IMR-90 (cell line): Measurements from ENCODE around the gene KRTAP10-10. TPM values are rescaled to one million over a fixed set of nuclear protein-coding genes. Genes with fewer than 3 reads are reported as not detected.

Experiments used
- ATAC-seq: fragments of 200-7000 bp; cut with Tn5 transposase; 2 replicates; pipeline ENCODE4 v1.9.1; 2020; ENCODE audit warnings: low read depth, mild to moderate bottlenecking, moderate library complexity
- BruUV-seq: library from RNA; stranded (reverse); fragments of 400-500 nt; replicated peaks from 2 replicates; lab custom pipeline; 2021; lab: Mats Ljungman, UMichigan
- CTCF ChIA-PET: fragments of 300-600 bp; formaldehyde crosslinking; extraction: SDS; loops from one replicate; lab custom pipeline; 2021; ENCODE audit warnings: antibody characterized with exemption; lab: Yijun Ruan, JAX
- POLR2A ChIA-PET: fragments of 300-600 bp; sonication (Branson Sonifier 250); formaldehyde crosslinking; loops from one replicate; lab custom pipeline; 2022; ENCODE audit warnings: antibody characterized with exemption; ENCODE audit not compliant: unreplicated experiment; lab: Charles Lee
- DNase-seq: peaks from one replicate; pipeline ENCODE4 v3.0.0; 2013
- H2AFZ ChIP-seq: replicated peaks from 2 replicates; pipeline ENCODE3; 2013; ENCODE audit warnings: low read length, mild to moderate bottlenecking; ENCODE audit not compliant: poor library complexity
- H2AK5ac ChIP-seq: 2 replicates; pipeline ENCODE4 v1.6.1; 2013; ENCODE audit warnings: low read depth, low read length, inconsistent platforms
- H2AK9ac ChIP-seq: replicated peaks from 2 replicates; pipeline ENCODE3; 2013; ENCODE audit warnings: mild to moderate bottlenecking, low read depth, low read length, moderate library complexity; ENCODE audit not compliant: poor library complexity
- H2BK120ac ChIP-seq: 2 replicates; pipeline ENCODE4 v1.6.1; 2013; ENCODE audit warnings: low read depth, low read length, inconsistent platforms
- H2BK15ac ChIP-seq: 3 replicates; pipeline ENCODE4 v1.6.1; 2013; ENCODE audit warnings: low read depth, low read length, inconsistent platforms
- H2BK20ac ChIP-seq: 2 replicates; pipeline ENCODE4 v1.6.1; 2013; ENCODE audit warnings: low read depth, mild to moderate bottlenecking, inconsistent platforms, low read length, moderate library complexity
- H2BK5ac ChIP-seq: 2 replicates; pipeline ENCODE4 v1.6.1; 2013; ENCODE audit warnings: mild to moderate bottlenecking, low read depth, low read length, inconsistent platforms; ENCODE audit not compliant: poor library complexity, severe bottlenecking
- H3K14ac ChIP-seq: replicated peaks from 2 replicates; pipeline ENCODE4 v1.6.1; 2013; ENCODE audit warnings: low read depth, low read length, inconsistent platforms
- H3K18ac ChIP-seq: 2 replicates; pipeline ENCODE4 v1.6.1; 2013; ENCODE audit warnings: low read depth, low read length, control low read depth
- H3K23ac ChIP-seq: 2 replicates; pipeline ENCODE4 v1.6.1; 2013; ENCODE audit warnings: low read depth, low read length, inconsistent platforms
- H3K27ac ChIP-seq: 2 replicates; pipeline ENCODE4 v1.5.1; 2013; ENCODE audit warnings: mild to moderate bottlenecking, control low read depth, low read length; ENCODE audit not compliant: insufficient read depth
- H3K27me3 ChIP-seq: 2 replicates; pipeline ENCODE4 v1.6.1; 2013; ENCODE audit warnings: low read length; ENCODE audit not compliant: control insufficient read depth, insufficient read depth
- H3K36me3 ChIP-seq: 2 replicates; pipeline ENCODE4 v1.6.1; 2013; ENCODE audit warnings: low read length, mixed read lengths; ENCODE audit not compliant: control insufficient read depth, insufficient read depth
- H3K4ac ChIP-seq: 2 replicates; pipeline ENCODE4 v1.6.1; 2013; ENCODE audit warnings: low read depth, low read length, inconsistent platforms
- H3K4me1 ChIP-seq: 2 replicates; pipeline ENCODE4 v1.6.1; 2013; ENCODE audit warnings: low read length, mixed read lengths; ENCODE audit not compliant: control insufficient read depth, insufficient read depth
- H3K4me2 ChIP-seq: 2 replicates; pipeline ENCODE4 v1.6.1; 2013; ENCODE audit warnings: low read depth, mild to moderate bottlenecking, control low read depth, low read length, moderate library complexity
- H3K4me3 ChIP-seq: 2 replicates; pipeline ENCODE4 v1.5.1; 2013; ENCODE audit warnings: low read depth, mild to moderate bottlenecking, control low read depth, low read length, moderate library complexity; ENCODE audit not compliant: insufficient read depth
- H3K56ac ChIP-seq: 2 replicates; pipeline ENCODE4 v1.6.1; 2013; ENCODE audit warnings: low read length, inconsistent platforms; ENCODE audit not compliant: insufficient read depth; ENCODE audit errors: extremely low read depth
- H3K79me1 ChIP-seq, 2 experiments: 2 replicates each; pipeline ENCODE4 v1.6.1; 2013; ENCODE audit warnings: low read length in 2 of 2, inconsistent platforms in 1 of 2, low read depth in 1 of 2
- H3K9ac ChIP-seq: 2 replicates; pipeline ENCODE4 v1.6.1; 2013; ENCODE audit warnings: low read depth, low read length, control low read depth
- H3K9me1 ChIP-seq: 2 replicates; pipeline ENCODE4 v1.6.1; 2013; ENCODE audit warnings: low read length, inconsistent platforms; ENCODE audit not compliant: insufficient read depth
- H3K9me3 ChIP-seq: 2 replicates; pipeline ENCODE4 v1.6.1; 2013; ENCODE audit warnings: low read length; ENCODE audit not compliant: control insufficient read depth, insufficient read depth
- H4K20me1 ChIP-seq: 2 replicates; pipeline ENCODE4 v1.6.1; 2013; ENCODE audit warnings: low read length, inconsistent platforms; ENCODE audit not compliant: insufficient read depth
- H4K5ac ChIP-seq: 2 replicates; pipeline ENCODE4 v1.6.1; 2013; ENCODE audit warnings: mild to moderate bottlenecking, low read depth, low read length, control low read depth
- H4K8ac ChIP-seq, 2 experiments: 2 replicates each; pipeline ENCODE4 v1.6.1; 2013; ENCODE audit warnings: low read depth in 2 of 2, low read length in 2 of 2, control low read depth in 1 of 2, inconsistent platforms in 1 of 2
- H4K91ac ChIP-seq: 2 replicates; pipeline ENCODE4 v1.6.1; 2013; ENCODE audit warnings: low read depth, low read length, inconsistent platforms; ENCODE audit not compliant: insufficient read depth
- BHLHE40 ChIP-seq: fragments of 150-350 bp; IDR thresholded peaks from 2 replicates; pipeline ENCODE4 v1.6.1; 2016; ENCODE audit warnings: mild to moderate bottlenecking, low read depth, low read length
- CEBPB ChIP-seq: IDR thresholded peaks from 2 replicates; pipeline ENCODE4 v1.6.1; 2012; ENCODE audit warnings: low read depth, low read length, improper control_type of control experiment
- CTCF ChIP-seq: conservative IDR thresholded peaks from 2 replicates; pipeline ENCODE4 v1.5.1; 2012; ENCODE audit warnings: mild to moderate bottlenecking, low read depth, low read length, improper control_type of control experiment
- ELK1 ChIP-seq: fragments of 150-350 bp; IDR thresholded peaks from 2 replicates; pipeline ENCODE4 v1.6.1; 2016; ENCODE audit warnings: low read depth, mild to moderate bottlenecking, low read length, moderate library complexity, borderline replicate concordance
- MAZ ChIP-seq: IDR thresholded peaks from 2 replicates; pipeline ENCODE4 v1.6.1; 2012; ENCODE audit warnings: low read depth, mild to moderate bottlenecking, low read length, improper control_type of control experiment, moderate library complexity, borderline replicate concordance
- NFE2L2 ChIP-seq: fragments of 150-350 bp; IDR thresholded peaks from 2 replicates; pipeline ENCODE4 v1.6.1; 2016; ENCODE audit warnings: low read depth, mild to moderate bottlenecking, low read length
- POLR2A ChIP-seq: IDR thresholded peaks from 2 replicates; pipeline ENCODE4 v1.6.1; 2012; ENCODE audit warnings: mild to moderate bottlenecking, low read depth, low read length
- RCOR1 ChIP-seq: IDR thresholded peaks from 2 replicates; pipeline ENCODE4 v1.6.1; 2012; ENCODE audit warnings: mild to moderate bottlenecking, low read length, improper control_type of control experiment; ENCODE audit not compliant: insufficient replicate concordance
- RFX5 ChIP-seq: IDR thresholded peaks from 2 replicates; pipeline ENCODE4 v1.8.0; 2012; ENCODE audit warnings: low read depth, mild to moderate bottlenecking, low read length, moderate library complexity
- SMC3 ChIP-seq: fragments of 150-350 bp; IDR thresholded peaks from 2 replicates; pipeline ENCODE4 v1.6.1; 2016; ENCODE audit warnings: low read depth, mild to moderate bottlenecking, antibody characterized with exemption, low read length, moderate library complexity
- WGBS, 2 experiments: methylation state at CpG; one replicate each; pipeline versions ENCODE4 v1.1.5 to v1.1.7; 2013; ENCODE audit warnings: missing lambda C conversion rate in 2 of 2; ENCODE audit not compliant: insufficient read length in 1 of 2; ENCODE audit errors: extremely low coverage in 2 of 2; 5-methylcytosine and 5-hydroxymethylcytosine counted together
- dilution Hi-C: fragments of 300-500 bp; cut with HindIII; formaldehyde crosslinking; loops from one replicate; pipeline ENCODE4 v1.14.3; 2018; ENCODE audit warnings: low sequenced_read_pairs; ENCODE audit not compliant: unreplicated experiment
- in situ Hi-C: fragments of 300-500 bp; cut with MboI; formaldehyde crosslinking; loops from 3 replicates; pipeline ENCODE4 v1.14.3; 2019; ENCODE audit warnings: low sequenced_read_pairs, inconsistent platforms, mixed read lengths
- intact Hi-C: fragments of 100-400 bp; cut with micrococcal nuclease; formaldehyde crosslinking; loops from 2 replicates; pipeline ENCODE4 v1.10.0; 2022
- polyA plus RNA-seq, 3 experiments: library from polyadenylated mRNA; depleted of rRNA; stranded (reverse); fragments of >200 nt; gene quantifications; 2 replicates each; pipeline ENCODE4 v1.2.3, GENCODE V29; 2012; ENCODE audit warnings: low replicate concordance in 1 of 3
- total RNA-seq: library from RNA; depleted of rRNA; stranded (reverse); fragments of >200 nt; gene quantifications from 2 replicates; pipeline ENCODE4 v1.2.3, GENCODE V29; 2012

KRTAP10-10 gene
- total and polyA plus RNA-seq, 2 of the 4 experiments (the other 2 are of a cell fraction), result not detected

GRCh38 chr21:44589094-44589493 is 48.1 kb upstream of the KRTAP10-10 start:
- Histone ChIP-seq H2BK20ac (no peak overlapping the region), H4K91ac (no peak overlapping the region), H3K4ac (no peak overlapping the region), H2BK120ac (no peak overlapping the region), H3K18ac (no peak overlapping the region), H3K79me1 (no peaks in the 10 kb centered on the region), H3K9me1 (no peaks in the 10 kb centered on the region), H2BK15ac (no peak overlapping the region), H2AK9ac (no peak overlapping the region), H3K23ac (no peak overlapping the region), H3K14ac (no peak overlapping the region), H2AFZ (no peak overlapping the region), H3K56ac (no peak overlapping the region), H2BK5ac (no peak overlapping the region), H3K4me2 (no peak overlapping the region), H3K27me3 (peaks cover 5% of the 10 kb centered on the region; the same call in 1 of the 2 replicates), H3K9ac (no peak overlapping the region), H3K36me3 (no peaks in the 10 kb centered on the region), H3K4me3 (no peak overlapping the region), H4K8ac (no peak overlapping the region), H3K9me3 (no peaks in the 10 kb centered on the region; the same call in 1 of the 2 replicates), H4K5ac (no peak overlapping the region), H2AK5ac (no peak overlapping the region), H3K4me1 (no peaks in the 10 kb centered on the region), H3K27ac (no peak overlapping the region), H4K20me1 (no peaks in the 10 kb centered on the region)
- dilution Hi-C loops (no loop called here), in situ Hi-C loops (no loop called here), intact Hi-C loops (no loop called here)
- DNase-seq, result no peak
- no peak for ATAC-seq
- BruUV-seq, result no TSS peak
- ChIA-PET CTCF (interaction anchor here (0.6 kb wide), 1 partner anchor 569 kb away, joined by 3 read pairs; no protein-coding TSS in a partner anchor), POLR2A (no interaction called here)
- TF ChIP-seq BHLHE40 (no peak), NFE2L2 (no peak), POLR2A (no peak), ELK1 (no peak), CEBPB (no peak), RFX5 (no peak), MAZ (no peak), CTCF (no peak), RCOR1 (no peak), SMC3 (no peak)
- 78% methylated on average over 1 of the region's 2 CpGs; no CpG with 5 or more reads in 1 of the 2 experiments for WGBS, 2 experiments
